Natural killer cell treated with Interleukin-12 subunit alpha and Interleukin-12 subunit beta and Interleukin-15 and Interleukin-18, amount 100 ng/mL, for 72 hours (primary cell): ENCODE measurements around the gene KCNMA1. TPM values are rescaled to one million over a fixed set of nuclear protein-coding genes. Genes with fewer than 3 reads are reported as not detected.
A peak's percentile ranks its signal among the peaks of the same experiment; 100 is the strongest.

Experiments
- ATAC-seq, 2 donors: fragments of 150-1000 bp; cut with Tn5 transposase in 1 of 2; sonication (Bioruptor Pico), chemical (Tn5 transposase) in 1 of 2; 2 replicates each; pipeline ENCODE4 v1.10.0; 2021
- DNase-seq: peaks from one replicate; pipeline ENCODE4 v3.0.0; 2022; ENCODE audit warnings: low spot score
- H3K27ac Mint-ChIP-seq, 2 donors: 1 replicate in 1 of 2; 2 replicates in 1 of 2; pipeline ENCODE4 v1.8.0; 2022; ENCODE audit warnings: mixed read lengths in 2 of 2, mild to moderate bottlenecking in 1 of 2, moderate library complexity in 1 of 2
- H3K27me3 Mint-ChIP-seq, 2 donors: 1 replicate in 1 of 2; 2 replicates in 1 of 2; pipeline ENCODE4 v1.8.0; 2022; ENCODE audit warnings: mixed read lengths in 2 of 2
- H3K36me3 Mint-ChIP-seq: one replicate; pipeline ENCODE4 v1.8.0; 2022; ENCODE audit warnings: mixed read lengths
- H3K4me1 Mint-ChIP-seq, 2 donors: 1 replicate in 1 of 2; 2 replicates in 1 of 2; pipeline ENCODE4 v1.8.0; 2022; ENCODE audit warnings: low read depth in 2 of 2, mixed read lengths in 2 of 2, mild to moderate bottlenecking in 1 of 2
- H3K4me3 Mint-ChIP-seq: one replicate; pipeline ENCODE4 v1.8.0; 2022; ENCODE audit warnings: mixed read lengths
- H3K9me3 Mint-ChIP-seq: 2 replicates; pipeline ENCODE4 v1.8.0; 2022; ENCODE audit warnings: mixed read lengths
- total RNA-seq, 2 donors: library from RNA; stranded (reverse); gene quantifications; one replicate each; pipeline ENCODE4 v1.2.3, GENCODE V29; 2022

KCNMA1 gene
- total RNA-seq, 2 donors from 2014 or later: 2.8 TPM; not detected in 1

DNA sequence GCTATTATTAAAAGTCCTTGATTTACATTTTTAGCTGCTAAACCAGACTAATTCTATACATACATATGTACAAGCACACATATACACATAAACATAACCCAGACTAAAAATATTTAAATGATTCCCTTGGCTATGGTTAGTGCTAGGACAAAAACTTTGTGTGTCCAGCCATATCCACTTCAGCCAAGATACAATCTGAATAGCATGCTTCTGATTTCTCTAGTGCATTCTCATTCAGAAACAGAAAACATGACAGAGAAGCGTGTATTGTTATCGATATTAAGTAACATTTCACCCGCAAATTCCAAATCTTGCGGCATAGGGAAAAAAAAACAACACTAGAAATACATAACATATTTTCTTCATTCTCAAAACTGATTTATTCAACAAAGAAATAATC, 569.3 kb downstream of the KCNMA1 start:
- Mint-ChIP-seq H3K4me1 (no peaks in the 10 kb centered on the region), H3K4me3 (no peak overlapping the region), H3K9me3 (no peaks in the 10 kb centered on the region), H3K27me3 (peaks cover 0 to 3% of the 10 kb centered on the region in 2 donors), H3K36me3 (no peaks in the 10 kb centered on the region), H3K27ac (no peak overlapping the region)
- no peak for ATAC-seq
- DNase-seq: no peak

GRCh38 chr10:77062381-77062780, 575.2 kb downstream of the KCNMA1 start:
- ATAC-seq: no peak
- H3K9me3 Mint-ChIP-seq: no peaks in the 10 kb centered on the region
- H3K4me1 Mint-ChIP-seq: no peaks in the 10 kb centered on the region
- H3K27ac Mint-ChIP-seq: no peak overlapping the region
- H3K36me3 Mint-ChIP-seq: no peaks in the 10 kb centered on the region
- no peak for DNase-seq
- no peak overlapping the region for H3K4me3 Mint-ChIP-seq
- peaks cover 7% of the 10 kb centered on the region in 2 donors for H3K27me3 Mint-ChIP-seq

GRCh38 chr10:77060913-77061312, 576.7 kb downstream of the KCNMA1 start:
- H3K36me3 Mint-ChIP-seq: no peaks in the 10 kb centered on the region
- no peak for ATAC-seq

GRCh38 chr10:77056650-77057049, 581.0 kb downstream of the KCNMA1 start:
- ATAC-seq: no peak
- Mint-ChIP-seq H3K27me3 (peaks cover 9 to 29% of the 10 kb centered on the region in 2 donors), H3K4me3 (no peak overlapping the region), H3K4me1 (peaks cover 0 to 2% of the 10 kb centered on the region in 2 donors), H3K36me3 (no peaks in the 10 kb centered on the region), H3K9me3 (no peaks in the 10 kb centered on the region), H3K27ac (no peak overlapping the region)
- DNase-seq: no peak

More at GRCh38 chr10:77060913-77061312, 576.7 kb downstream of the KCNMA1 start:
- Mint-ChIP-seq H3K27me3 (peaks cover 5 to 7% of the 10 kb centered on the region in 2 donors), H3K4me1 (no peaks in the 10 kb centered on the region), H3K4me3 (no peak overlapping the region), H3K9me3 (no peaks in the 10 kb centered on the region), H3K27ac (no peak overlapping the region)
- no peak for DNase-seq

GRCh38 chr10:77052593-77052992, 585.0 kb downstream of the KCNMA1 start:
- H3K36me3 Mint-ChIP-seq: no peaks in the 10 kb centered on the region
- no peak overlapping the region for H3K27ac Mint-ChIP-seq
- DNase-seq (no peak), ATAC-seq (no peak)
- no peaks in the 10 kb centered on the region for H3K9me3 Mint-ChIP-seq
- peaks cover 0 to 14% of the 10 kb centered on the region in 2 donors for H3K4me1 Mint-ChIP-seq
- H3K27me3 Mint-ChIP-seq: peaks cover 6 to 23% of the 10 kb centered on the region in 2 donors
- no peak overlapping the region for H3K4me3 Mint-ChIP-seq

- ATAC-seq: no peak
- no peaks in the 10 kb centered on the region for H3K36me3 Mint-ChIP-seq
- H3K4me1 Mint-ChIP-seq: peaks cover 4 to 18% of the 10 kb centered on the region in 2 donors
- no peak overlapping the region for H3K27ac Mint-ChIP-seq
- H3K27me3 Mint-ChIP-seq: peaks cover 6 to 23% of the 10 kb centered on the region in 2 donors
- H3K9me3 Mint-ChIP-seq: no peaks in the 10 kb centered on the region
- DNase-seq: no peak
- H3K4me3 Mint-ChIP-seq: no peak overlapping the region
These were observed 585.8 kb downstream of the KCNMA1 start for GRCh38 chr10:77051837-77052236.

- no peak for ATAC-seq
- H3K27me3 Mint-ChIP-seq: peaks cover under 1 to 14% of the 10 kb centered on the region in 2 donors
- H3K9me3 Mint-ChIP-seq: no peaks in the 10 kb centered on the region
- DNase-seq: no peak
- H3K4me3 Mint-ChIP-seq: no peak overlapping the region
- peaks cover 8 to 20% of the 10 kb centered on the region in 2 donors for H3K4me1 Mint-ChIP-seq
- no peaks in the 10 kb centered on the region for H3K36me3 Mint-ChIP-seq
- no peak overlapping the region for H3K27ac Mint-ChIP-seq
These were observed 587.7 kb downstream of the KCNMA1 start for GRCh38 chr10:77049896-77050295.

- Mint-ChIP-seq H3K36me3 (no peaks in the 10 kb centered on the region), H3K27me3 (peaks cover 0 to 12% of the 10 kb centered on the region in 2 donors), H3K27ac (no peak overlapping the region), H3K4me1 (peaks cover 8 to 23% of the 10 kb centered on the region in 2 donors), H3K9me3 (no peaks in the 10 kb centered on the region), H3K4me3 (no peak overlapping the region)
- DNase-seq (no peak), ATAC-seq (no peak)
These were observed 588.5 kb downstream of the KCNMA1 start for GRCh38 chr10:77049146-77049545.

DNA sequence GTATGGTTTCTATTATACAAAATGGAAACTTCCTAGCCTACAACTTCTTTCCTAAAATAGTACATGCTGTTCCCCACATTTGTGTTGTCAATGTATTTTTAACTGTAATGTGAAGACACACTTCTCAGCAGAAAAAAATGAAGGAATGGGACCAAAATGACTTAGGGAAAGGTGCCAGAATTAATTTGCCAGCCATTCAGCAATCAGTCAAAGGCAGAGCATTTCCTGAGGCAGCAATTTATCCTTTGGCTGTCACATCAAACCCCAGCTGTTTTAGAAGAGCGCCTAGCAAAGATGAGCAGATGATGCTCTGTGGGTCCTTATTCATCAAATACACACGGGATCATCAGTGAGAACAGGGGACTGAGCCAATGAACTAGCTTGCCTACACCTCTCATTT, 592.5 kb downstream of the KCNMA1 start:
- ATAC-seq: no peak
- H3K27me3 Mint-ChIP-seq: no peaks in the 10 kb centered on the region
- DNase-seq: no peak
- H3K36me3 Mint-ChIP-seq: no peaks in the 10 kb centered on the region
- H3K9me3 Mint-ChIP-seq: no peaks in the 10 kb centered on the region
- peaks cover 15 to 23% of the 10 kb centered on the region in 2 donors for H3K4me1 Mint-ChIP-seq
- no peak overlapping the region for H3K4me3 Mint-ChIP-seq
- H3K27ac Mint-ChIP-seq: no peak overlapping the region

GRCh38 chr10:77043420-77043763, 594.2 kb downstream of the KCNMA1 start:
- H3K27me3 Mint-ChIP-seq: no peaks in the 10 kb centered on the region
- H3K9me3 Mint-ChIP-seq: no peaks in the 10 kb centered on the region
- no peak for ATAC-seq
- H3K27ac Mint-ChIP-seq: no peak overlapping the region
- no peak for DNase-seq
- no peaks in the 10 kb centered on the region for H3K36me3 Mint-ChIP-seq
- peaks cover 15 to 17% of the 10 kb centered on the region in 2 donors for H3K4me1 Mint-ChIP-seq
- H3K4me3 Mint-ChIP-seq: no peak overlapping the region

DNA sequence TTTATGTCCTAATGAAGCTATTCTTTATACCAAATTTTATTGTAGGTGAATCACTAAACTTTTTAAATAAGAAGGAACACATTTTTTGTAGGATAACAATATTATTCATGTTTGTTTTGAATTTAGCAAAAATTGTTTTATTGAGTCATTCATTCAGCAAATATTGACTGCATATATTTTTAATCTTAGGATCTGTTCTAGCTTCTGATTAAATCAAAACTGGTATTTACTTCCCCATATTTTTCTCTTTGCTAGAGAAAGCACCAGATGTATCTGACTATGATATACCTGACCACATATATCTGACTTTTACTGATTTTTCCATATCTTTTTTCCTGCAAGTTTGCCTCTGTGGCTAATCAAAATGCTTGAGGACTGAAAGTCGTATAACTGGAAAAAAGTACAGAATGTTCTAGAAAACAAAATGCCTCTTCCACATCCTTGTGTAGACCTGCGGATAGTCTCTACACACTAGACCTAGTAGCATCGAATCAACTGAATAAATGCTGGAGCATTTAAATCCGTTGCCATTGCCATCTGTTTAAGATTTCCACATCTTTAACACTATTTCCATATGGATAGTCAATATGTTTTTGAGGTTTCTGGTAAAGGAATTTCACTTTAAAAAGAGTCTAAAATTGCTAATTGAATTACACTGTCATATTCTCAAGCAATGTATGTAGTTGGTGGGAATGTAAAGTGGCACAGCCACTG, 594.7 kb downstream of the KCNMA1 start:
- Mint-ChIP-seq H3K27me3 (no peaks in the 10 kb centered on the region), H3K27ac (no peak overlapping the region)

GRCh38 chr10:77041636-77042258, 595.9 kb downstream of the KCNMA1 start:
- ATAC-seq (peak in 1 of 2 donors; percentile 73), DNase-seq (no peak)
- H3K4me3 Mint-ChIP-seq: no peak overlapping the region
- H3K36me3 Mint-ChIP-seq: no peaks in the 10 kb centered on the region
- peaks cover 10 to 13% of the 10 kb centered on the region in 2 donors for H3K4me1 Mint-ChIP-seq
- peak overlapping the region in 1 of 2 donors; percentile 73 for H3K27ac Mint-ChIP-seq
- H3K9me3 Mint-ChIP-seq: no peaks in the 10 kb centered on the region
- no peaks in the 10 kb centered on the region for H3K27me3 Mint-ChIP-seq

More for the DNA sequence above, 594.7 kb downstream of the KCNMA1 start:
- Mint-ChIP-seq H3K36me3 (no peaks in the 10 kb centered on the region), H3K4me3 (no peak overlapping the region), H3K4me1 (peaks cover 15 to 17% of the 10 kb centered on the region in 2 donors), H3K9me3 (no peaks in the 10 kb centered on the region)
- no peak for DNase-seq
- ATAC-seq: no peak

DNA sequence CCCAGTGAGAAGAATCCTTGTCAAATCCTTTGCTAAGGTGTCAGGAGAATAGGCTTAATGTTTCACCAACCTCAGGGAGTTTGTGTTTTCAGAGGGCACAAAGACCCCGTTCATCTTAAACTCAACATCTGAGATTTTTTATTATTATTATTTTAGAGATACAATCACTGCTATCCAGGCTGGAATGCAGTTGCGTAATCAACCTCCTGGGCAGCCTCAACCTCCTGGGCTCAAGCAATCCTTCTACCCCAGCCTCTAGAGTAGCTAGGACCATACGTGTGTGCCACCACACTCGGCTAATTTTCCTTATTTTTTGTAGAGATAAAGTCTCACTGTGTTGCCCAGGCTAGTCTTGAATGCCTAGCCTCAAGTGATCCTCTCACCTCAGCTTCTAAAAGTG, 599.2 kb downstream of the KCNMA1 start:
- DNase-seq (no peak), ATAC-seq (no peak)
- H3K9me3 Mint-ChIP-seq: no peaks in the 10 kb centered on the region
- no peaks in the 10 kb centered on the region for H3K36me3 Mint-ChIP-seq
- no peak overlapping the region for H3K27ac Mint-ChIP-seq
- peaks cover 5 to 7% of the 10 kb centered on the region in 2 donors for H3K4me1 Mint-ChIP-seq
- H3K4me3 Mint-ChIP-seq: no peak overlapping the region
- peaks cover 3 to 16% of the 10 kb centered on the region in 2 donors for H3K27me3 Mint-ChIP-seq

- Mint-ChIP-seq H3K36me3 (no peaks in the 10 kb centered on the region), H3K4me3 (no peak overlapping the region), H3K27me3 (peaks cover 5 to 22% of the 10 kb centered on the region in 2 donors), H3K4me1 (peaks cover 5 to 7% of the 10 kb centered on the region in 2 donors), H3K27ac (no peak overlapping the region), H3K9me3 (no peaks in the 10 kb centered on the region)
- ATAC-seq (no peak), DNase-seq (no peak)
These were observed 599.7 kb downstream of the KCNMA1 start for GRCh38 chr10:77037735-77038403.
